ENCODE results near the gene DNAJC10.

DNA sequence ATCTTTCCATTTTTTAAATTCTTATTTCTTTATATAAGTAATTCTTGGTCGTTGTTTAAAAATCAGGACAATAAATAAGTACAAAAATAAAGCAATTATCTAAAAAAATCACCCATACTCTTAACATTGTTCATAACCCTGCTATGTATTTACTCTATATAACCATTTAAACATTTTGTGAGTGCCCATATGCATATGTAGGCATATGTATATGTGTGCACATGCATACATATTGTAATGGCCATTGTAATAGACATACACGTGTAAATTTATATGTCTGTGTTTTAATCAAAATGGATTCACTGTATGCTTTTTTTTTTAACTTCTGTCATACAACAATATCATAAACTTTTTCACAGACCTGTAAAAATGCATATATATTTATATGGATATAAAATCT is 25.6 kb downstream of the DNAJC10 start:
- TF ChIP-seq, protein P1, sequence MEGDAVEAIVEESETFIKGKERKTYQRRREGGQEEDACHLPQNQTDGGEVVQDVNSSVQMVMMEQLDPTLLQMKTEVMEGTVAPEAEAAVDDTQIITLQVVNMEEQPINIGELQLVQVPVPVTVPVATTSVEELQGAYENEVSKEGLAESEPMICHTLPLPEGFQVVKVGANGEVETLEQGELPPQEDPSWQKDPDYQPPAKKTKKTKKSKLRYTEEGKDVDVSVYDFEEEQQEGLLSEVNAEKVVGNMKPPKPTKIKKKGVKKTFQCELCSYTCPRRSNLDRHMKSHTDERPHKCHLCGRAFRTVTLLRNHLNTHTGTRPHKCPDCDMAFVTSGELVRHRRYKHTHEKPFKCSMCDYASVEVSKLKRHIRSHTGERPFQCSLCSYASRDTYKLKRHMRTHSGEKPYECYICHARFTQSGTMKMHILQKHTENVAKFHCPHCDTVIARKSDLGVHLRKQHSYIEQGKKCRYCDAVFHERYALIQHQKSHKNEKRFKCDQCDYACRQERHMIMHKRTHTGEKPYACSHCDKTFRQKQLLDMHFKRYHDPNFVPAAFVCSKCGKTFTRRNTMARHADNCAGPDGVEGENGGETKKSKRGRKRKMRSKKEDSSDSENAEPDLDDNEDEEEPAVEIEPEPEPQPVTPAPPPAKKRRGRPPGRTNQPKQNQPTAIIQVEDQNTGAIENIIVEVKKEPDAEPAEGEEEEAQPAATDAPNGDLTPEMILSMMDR (IDR thresholded peaks at IDR 0.05; ENCODE audit: low read length): no peak
- no peak for TF ChIP-seq EZH2 (IDR thresholded peaks at IDR 0.05; ENCODE audit: borderline replicate concordance, low read length)

Measured in OCI-LY1 (cell line).